NCI-H2081 treated with DMSO at 0.1 percent for 48 hours (cell line): Measurements from ENCODE around the gene SLC25A1.

Source experiments
- DNase-seq: peaks from one replicate; lab custom pipeline; 2025; lab: John Stamatoyannopoulos, UW

SLC25A1 gene

DNA sequence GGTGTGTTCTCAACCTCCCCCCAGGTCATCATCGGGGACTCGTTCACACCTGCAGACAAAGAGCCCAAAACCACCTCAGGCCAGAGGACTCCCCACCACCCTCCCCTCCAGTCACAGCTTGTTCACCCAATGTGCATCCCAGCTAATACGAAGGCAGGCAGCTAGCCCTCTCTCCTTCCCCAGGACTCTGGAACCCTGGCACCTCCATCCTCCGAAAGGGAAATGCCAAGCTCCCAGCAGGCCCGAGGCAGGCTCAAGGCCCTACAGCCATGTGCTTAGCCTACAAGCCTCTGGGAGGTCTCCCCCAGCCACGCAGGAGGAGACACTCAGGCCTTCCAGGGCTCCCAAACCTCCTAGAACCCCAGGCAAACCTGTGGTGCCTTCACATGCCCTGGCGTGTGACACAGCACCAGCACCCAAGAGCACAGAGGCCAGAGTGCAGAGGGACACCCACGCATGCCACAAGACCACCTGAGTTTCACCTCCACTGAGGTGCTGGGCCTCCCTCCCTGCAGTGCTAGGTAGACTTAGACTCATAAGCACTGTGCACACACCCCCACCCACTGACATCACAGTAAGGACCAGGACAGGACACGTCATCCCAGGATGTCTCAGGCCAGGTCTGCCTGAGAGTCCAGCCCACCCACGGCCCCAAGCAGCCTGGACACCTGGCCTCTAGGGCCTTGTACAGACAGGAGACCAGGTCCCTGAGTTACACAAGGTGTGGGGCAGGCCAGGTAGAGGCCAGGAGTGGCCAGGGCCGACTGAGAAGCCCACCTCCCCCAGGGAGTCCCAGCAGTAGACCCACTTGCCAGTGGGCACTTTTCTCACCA is 40.9 kb downstream of the SLC25A1 start:
- DNase-seq, result no peak

DNA sequence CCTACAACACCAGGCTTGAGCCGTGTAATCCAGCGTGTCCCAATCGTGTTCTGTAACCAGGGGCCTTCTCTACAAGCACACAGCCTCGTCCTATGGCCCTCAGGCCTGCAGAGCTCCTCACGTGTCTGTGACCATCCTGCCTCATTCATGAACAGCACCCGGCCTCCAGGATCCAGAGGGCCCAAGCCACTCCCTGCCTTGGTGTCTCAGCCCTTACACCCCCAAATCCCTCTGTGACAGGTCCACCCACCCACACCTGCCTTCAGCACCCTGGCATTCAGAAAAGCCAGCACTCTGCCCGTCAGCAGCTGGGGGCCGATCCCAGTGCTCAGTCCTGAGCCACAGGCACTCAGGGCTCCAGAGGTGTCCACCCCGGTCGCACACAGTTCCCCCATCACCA is 41.6 kb downstream of the SLC25A1 start:
- no peak for DNase-seq

- DNase-seq, result no peak
Measured at GRCh38 chr22:19134874-19135273, 43.7 kb downstream of the SLC25A1 start.

DNA sequence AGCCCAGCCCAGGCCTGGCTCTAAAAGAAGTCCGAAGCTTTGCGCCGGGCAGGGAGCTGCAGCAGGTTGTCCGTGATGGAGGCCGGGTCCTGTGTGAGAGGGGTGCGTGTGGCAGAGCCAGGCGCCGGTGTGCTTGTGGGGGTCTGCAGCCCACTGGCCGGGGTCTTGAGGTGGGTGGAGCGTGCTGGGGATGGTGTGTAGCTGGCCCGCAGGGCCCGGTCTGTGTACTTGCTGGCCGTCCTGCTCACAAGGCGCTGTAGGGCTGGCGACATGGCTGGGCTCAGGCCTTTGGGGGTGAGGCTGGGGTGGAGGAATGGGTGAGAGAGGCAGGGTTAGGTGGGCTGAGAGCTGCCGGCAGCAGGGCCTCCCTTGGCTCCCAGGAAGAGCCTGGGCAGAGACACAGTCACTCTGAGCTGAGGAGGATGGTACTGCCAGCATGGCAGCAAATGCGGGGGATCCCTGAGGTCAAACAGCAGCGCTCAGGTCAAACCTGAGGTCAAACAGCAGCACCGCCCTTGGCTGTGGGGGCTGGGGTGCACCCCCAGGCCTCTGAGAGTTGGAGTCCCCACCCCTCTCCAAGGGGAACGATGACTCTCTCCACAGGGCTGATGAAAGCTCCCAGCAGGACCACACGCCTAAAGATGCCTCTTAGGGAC is 44.2 kb downstream of the SLC25A1 start:
- no peak for DNase-seq

GRCh38 chr22:19133561-19133960 is 45.0 kb downstream of the SLC25A1 start:
- DNase-seq, result no peak

DNA sequence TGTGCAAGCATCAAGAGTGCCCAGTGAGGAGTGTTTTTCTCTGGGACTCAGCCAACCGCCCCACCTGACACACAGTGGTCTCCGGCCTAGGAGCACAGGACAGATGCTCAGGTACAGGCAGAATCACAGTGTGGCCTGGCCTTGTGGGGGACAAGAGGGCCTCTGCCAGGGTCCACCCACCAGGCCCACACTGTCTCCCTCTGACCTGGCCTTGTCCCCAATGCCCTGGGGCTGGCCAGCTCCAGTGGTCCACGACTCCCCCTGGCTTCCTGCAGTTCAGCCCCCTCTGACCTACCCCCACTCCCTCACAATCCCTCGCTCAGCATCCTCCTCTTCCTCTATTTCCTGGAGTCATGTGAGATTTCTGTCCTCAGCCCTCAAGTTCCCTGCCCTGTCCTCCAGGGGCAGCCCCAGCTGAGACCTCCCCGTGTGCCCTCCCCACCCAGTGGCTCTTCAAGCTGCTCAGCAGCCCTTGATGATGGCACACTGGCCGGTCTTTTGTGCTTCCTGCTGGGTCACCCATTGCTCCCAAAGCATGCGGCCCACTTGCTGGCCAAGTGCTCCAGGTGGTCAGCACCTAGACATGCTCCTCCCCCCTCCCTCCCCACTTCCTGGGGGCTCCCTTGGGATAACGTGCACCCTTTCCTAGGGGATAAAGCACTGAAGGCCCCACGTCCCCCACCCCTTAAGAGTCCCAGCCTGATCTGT is 45.7 kb downstream of the SLC25A1 start:
- no peak for DNase-seq

- no peak for DNase-seq
Measured at GRCh38 chr22:19132153-19132552, 46.4 kb downstream of the SLC25A1 start.

DNA sequence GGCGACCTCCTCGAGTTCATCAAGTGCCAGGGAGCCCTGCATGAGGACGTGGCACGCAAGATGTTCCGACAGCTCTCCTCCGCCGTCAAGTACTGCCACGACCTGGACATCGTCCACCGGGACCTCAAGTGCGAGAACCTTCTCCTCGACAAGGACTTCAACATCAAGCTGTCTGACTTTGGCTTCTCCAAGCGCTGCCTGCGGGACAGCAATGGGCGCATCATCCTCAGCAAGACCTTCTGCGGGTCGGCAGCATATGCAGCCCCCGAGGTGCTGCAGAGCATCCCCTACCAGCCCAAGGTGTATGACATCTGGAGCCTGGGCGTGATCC is 46.9 kb downstream of the SLC25A1 start:
- no peak for DNase-seq

DNA sequence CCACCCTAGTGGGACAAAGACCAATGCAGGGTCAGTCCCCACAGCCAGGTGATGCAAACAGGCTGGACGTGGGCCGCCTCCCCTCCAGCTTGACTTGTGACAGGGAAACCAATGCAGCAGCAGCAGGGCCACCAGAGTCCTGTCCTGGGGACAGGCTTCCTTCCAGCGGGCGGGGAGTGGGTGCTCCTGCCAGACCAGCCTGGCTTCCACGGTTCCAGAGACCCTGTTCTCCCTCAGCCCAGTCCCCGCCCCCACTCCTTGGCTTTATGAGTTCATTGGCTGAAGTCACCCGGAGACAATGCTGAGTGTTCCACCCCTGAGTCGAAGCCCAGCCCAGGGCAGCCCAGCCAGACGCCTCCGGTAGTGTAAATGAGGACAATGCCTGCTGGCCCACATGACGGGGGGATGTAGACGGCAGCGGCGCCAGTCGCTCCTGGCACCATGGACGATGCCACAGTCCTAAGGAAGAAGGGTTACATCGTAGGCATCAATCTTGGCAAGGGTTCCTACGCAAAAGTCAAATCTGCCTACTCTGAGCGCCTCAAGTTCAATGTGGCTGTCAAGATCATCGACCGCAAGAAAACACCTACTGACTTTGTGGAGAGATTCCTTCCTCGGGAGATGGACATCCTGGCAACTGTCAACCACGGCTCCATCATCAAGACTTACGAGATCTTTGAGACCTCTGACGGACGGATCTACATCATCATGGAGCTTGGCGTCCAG is 47.4 kb downstream of the SLC25A1 start, which contains the start of gene TSSK2:
TSSK2 (plus strand) TSS at position 350 of the 726 bp plus-strand sequence; CDS start at position 442, 92 bp downstream.
- no peak for DNase-seq

DNA sequence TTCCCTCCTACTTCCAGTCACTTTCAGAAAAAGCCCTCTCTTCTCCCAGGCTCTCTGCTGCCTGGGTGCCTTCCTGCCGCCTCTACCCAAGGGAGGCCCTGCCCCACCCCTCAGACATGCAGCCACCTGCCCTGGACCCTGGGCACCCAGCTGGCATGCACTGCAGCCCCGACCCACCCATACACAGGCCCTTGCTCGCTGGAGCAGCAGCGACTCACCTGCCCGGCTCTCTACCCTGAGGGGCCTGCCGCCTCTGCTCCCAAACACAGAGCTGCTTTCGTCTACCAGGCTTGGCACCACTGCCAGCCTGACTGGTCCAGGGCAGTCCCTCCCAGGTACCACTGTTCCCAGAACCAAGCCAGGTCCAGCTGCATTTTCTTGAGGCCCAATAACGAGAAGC is 48.7 kb downstream of the SLC25A1 start:
- no peak for DNase-seq

DNA sequence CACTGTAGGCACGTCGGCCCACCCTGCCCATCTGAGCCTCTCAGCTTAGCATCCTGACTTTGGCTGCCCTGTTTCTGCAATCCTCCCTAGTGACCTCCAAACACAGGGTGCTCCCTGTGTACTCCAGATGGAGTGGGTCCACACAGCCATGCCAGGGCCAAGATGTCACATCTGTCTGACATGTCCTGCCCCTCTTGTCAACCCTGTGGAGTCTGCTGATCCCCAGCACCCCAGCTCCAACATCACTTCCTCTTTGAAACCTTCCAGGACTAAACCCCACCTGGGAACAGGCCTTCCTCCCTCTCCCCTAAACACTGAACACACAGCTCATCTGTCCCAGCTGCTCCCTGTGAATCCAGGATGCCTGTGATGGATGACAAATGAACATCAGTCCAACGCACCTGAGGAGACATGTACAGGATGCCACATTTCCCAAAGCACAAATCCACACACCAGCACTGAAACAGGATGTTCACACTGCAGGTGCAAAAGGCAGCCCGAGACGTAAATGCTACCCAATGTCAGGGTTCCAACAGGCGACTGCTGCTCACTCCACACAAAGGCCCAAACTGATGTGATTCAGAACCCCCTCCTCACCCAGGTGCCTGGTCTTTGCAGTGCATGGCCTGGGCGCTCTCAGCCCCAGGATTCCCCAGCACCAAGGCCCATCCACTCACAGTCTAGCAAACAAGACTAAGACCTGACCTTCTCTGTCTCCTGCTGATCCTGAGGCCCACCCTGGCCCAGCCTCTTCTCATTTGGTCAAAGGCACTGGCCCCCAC is 49.4 kb downstream of the SLC25A1 start:
- no peak for DNase-seq

DNA sequence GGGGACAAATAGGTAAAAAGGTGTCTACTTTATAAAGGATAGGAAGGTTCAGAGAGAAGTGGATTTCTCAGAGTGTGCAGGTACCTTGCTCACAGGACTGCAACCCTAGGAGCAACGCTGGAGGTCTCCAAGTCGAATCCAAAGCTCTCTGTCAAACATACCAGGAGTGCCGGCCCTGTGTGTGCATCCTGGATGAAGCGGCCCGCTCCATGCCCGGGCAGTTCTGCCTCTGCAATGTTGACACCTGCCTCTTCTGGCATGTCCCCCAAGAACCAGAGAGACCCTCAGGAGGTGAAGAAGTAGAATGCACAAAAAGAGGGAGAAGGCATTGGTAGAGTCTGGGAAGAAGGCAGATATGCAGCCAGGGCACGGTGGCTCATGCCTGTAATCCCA is 50.5 kb downstream of the SLC25A1 start:
- DNase-seq, result no peak

- no peak for DNase-seq
Measured at GRCh38 chr22:19127329-19128008, 51.1 kb downstream of the SLC25A1 start.

DNA sequence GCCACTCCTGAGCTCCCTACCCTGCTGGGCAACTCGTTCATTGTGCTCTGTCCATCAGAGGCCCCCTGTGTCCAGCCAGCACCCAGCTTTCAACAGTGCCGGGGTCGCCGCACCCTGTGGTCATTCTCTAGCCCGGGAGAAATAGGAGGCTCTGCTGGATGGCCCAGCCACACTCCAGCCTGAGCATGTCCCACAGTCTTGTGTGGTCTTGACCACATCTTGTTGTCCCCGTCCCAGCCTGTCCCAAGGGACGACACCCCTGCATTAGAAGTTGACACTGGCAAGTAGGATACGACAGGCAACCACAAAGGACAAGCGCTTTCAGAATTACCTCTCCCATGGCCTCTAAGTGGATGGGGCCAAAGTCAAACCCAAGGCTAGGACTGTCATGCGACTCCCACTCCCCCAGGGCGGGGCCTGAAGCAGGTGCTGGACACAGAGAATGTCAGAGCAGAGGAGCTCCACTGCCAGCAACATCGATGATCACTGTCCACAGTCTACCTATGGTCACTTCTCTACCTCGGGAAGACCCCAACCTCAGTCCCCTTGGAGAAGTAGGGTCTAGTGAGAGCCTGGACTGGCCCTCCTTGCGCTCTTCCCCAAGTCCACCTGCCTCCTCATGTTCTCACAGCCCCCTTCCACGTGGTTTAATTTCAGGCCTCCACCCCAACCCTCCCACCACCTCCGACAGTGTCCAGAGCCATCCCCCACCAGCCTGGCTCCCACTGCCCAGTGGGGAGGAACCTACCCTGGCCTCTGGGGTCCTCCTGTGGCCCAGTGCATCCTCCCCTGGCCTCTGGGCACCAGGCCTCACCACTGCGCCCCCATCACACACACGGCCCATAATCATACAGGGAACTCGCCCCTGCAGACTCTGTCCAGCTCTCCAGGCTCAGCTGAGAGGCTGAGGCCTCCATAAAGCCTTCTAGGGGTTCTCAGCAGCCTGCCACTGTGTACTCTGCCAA is 51.9 kb downstream of the SLC25A1 start:
- no peak for DNase-seq
